ENCODE data around the gene BRME1. TPM values are rescaled to one million over a fixed set of nuclear protein-coding genes. Genes with fewer than 3 reads are reported as not detected.

BRME1 gene
- total RNA-seq, 4 donors from 2014 or later: 0.42 to 1.1 (median 0.78) TPM

- peak overlapping the region; percentile 80 to 92 (median 83) for H3K27ac ChIP-seq (replicated peaks in 1 of 4)
- intact Hi-C loops (cut with DNase I): loop anchor here (5.0 kb wide), 1 partner anchor 268 kb away; no protein-coding TSS in a partner anchor
- DNase-seq (ENCODE audit: extremely low spot score): peak; percentile 77
- H3K9me3 ChIP-seq: no peaks in the 10 kb centered on the region
- no peaks in the 10 kb centered on the region for H3K27me3 ChIP-seq
- H3K36me3 ChIP-seq: no peaks in the 10 kb centered on the region
- 10% methylated on average over 23 of the region's 113 CpGs for WGBS
- peak overlapping the region; percentile 61 to 90 (median 82) for H3K4me3 ChIP-seq
- no peak for TF ChIP-seq CTCF (IDR thresholded peaks at IDR 0.05)
- TF ChIP-seq EP300 (IDR thresholded peaks at IDR 0.05): no peak
- no peak for TF ChIP-seq POLR2A (IDR thresholded peaks at IDR 0.05; ENCODE audit: low read depth)
- TF ChIP-seq POLR2AphosphoS5 (IDR thresholded peaks at IDR 0.05): no peak
- H3K4me1 ChIP-seq: peaks cover 25 to 48% (median 41%) of the 10 kb centered on the region in 4 donors
These were observed 41.0 kb downstream of the BRME1 start for GRCh38 chr19:13864667-13865570.

- peaks cover 25 to 54% (median 48%) of the 10 kb centered on the region in 4 donors for H3K4me1 ChIP-seq
- 45% methylated on average over 11 of the region's 13 CpGs for WGBS
- TF ChIP-seq EP300 (IDR thresholded peaks at IDR 0.05): no peak
- no peak for TF ChIP-seq CTCF (IDR thresholded peaks at IDR 0.05)
- no peak for TF ChIP-seq POLR2AphosphoS5 (IDR thresholded peaks at IDR 0.05)
- no peak for TF ChIP-seq POLR2A (IDR thresholded peaks at IDR 0.05; ENCODE audit: low read depth)
- intact Hi-C loops (cut with DNase I): loop anchor here (5.0 kb wide), 1 partner anchor 267 kb away; no protein-coding TSS in a partner anchor
- H3K27ac ChIP-seq (replicated peaks in 1 of 4): peak overlapping the region; percentile 80 to 92 (median 83)
- no peaks in the 10 kb centered on the region for H3K36me3 ChIP-seq
- H3K9me3 ChIP-seq: no peaks in the 10 kb centered on the region
- H3K4me3 ChIP-seq: peak overlapping the region in 3 of 4 donors; percentile 61 to 90 (median 84)
- peak; percentile 92 for DNase-seq (ENCODE audit: extremely low spot score)
- H3K27me3 ChIP-seq: no peaks in the 10 kb centered on the region
These were observed 41.8 kb downstream of the BRME1 start for GRCh38 chr19:13864046-13864666.

- Histone ChIP-seq H3K4me3 (peak overlapping the region; percentile 51 to 60 (median 54)), H3K4me1 (peaks cover 25 to 54% (median 48%) of the 10 kb centered on the region in 4 donors), H3K27ac (replicated peaks in 1 of 4) (peak overlapping the region; percentile 85 to 97 (median 92)), H3K9me3 (no peaks in the 10 kb centered on the region), H3K27me3 (no peaks in the 10 kb centered on the region), H3K36me3 (no peaks in the 10 kb centered on the region)
- intact Hi-C loops (cut with DNase I): loop anchor here (2.0 to 5.0 kb wide), 2 partner anchors 77 to 265 kb away; no protein-coding TSS in a partner anchor
- TF ChIP-seq POLR2AphosphoS5 (IDR thresholded peaks at IDR 0.05) (peak; percentile 73 to 80), EP300 (IDR thresholded peaks at IDR 0.05) (no peak), CTCF (IDR thresholded peaks at IDR 0.05) (peak; percentile 98 to 100 (median 99))
- 2% methylated on average over 25 of the region's 27 CpGs for WGBS
- DNase-seq (ENCODE audit: extremely low spot score): peak; percentile 98
These were observed 44.0 kb downstream of the BRME1 start for GRCh38 chr19:13861714-13862531.

- intact Hi-C loops (cut with DNase I): loop anchor here (5.0 kb wide), 1 partner anchor 264 kb away; no protein-coding TSS in a partner anchor
- Histone ChIP-seq H3K27me3 (no peaks in the 10 kb centered on the region), H3K4me3 (peak overlapping the region; percentile 51 to 60 (median 54)), H3K9me3 (no peaks in the 10 kb centered on the region), H3K4me1 (peaks cover 23 to 52% (median 46%) of the 10 kb centered on the region in 4 donors), H3K27ac (replicated peaks in 1 of 4) (peak overlapping the region; percentile 85 to 97 (median 92)), H3K36me3 (no peaks in the 10 kb centered on the region)
- 27% methylated on average over 5 of the region's 11 CpGs for whole genome bisulfite sequencing
- peak; percentile 90 for DNase-seq (ENCODE audit: extremely low spot score)
- no peak for TF ChIP-seq EP300 (IDR thresholded peaks at IDR 0.05)
- TF ChIP-seq CTCF (IDR thresholded peaks at IDR 0.05): no peak
- TF ChIP-seq POLR2AphosphoS5 (IDR thresholded peaks at IDR 0.05): no peak
- TF ChIP-seq POLR2A (IDR thresholded peaks at IDR 0.05; ENCODE audit: low read depth): no peak
These were observed 44.6 kb downstream of the BRME1 start for GRCh38 chr19:13861392-13861713.

Measured in esophagus muscularis mucosa (tissue), 4 donors.